ENCODE data around the gene RARRES1.

The RARRES1 gene

DNA sequence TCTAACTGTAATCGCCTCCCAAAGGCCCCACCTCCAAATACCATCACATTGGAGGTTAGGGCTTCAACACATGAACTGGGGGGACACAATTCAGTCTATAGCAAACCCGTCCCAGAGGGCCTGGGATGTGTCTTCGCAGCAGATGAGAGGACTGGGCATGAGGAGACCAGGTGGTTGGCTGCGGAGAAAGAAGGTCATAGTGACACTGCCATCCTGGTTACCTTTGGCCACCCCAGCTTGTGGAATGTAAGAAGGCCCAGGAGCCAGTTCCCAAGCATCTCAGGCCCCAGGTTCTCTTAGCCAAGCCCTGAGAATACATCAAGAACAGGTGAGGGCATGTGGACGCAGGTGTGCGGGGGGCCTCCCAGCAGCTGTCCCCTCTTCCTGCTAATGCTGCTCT, 6.4 kb upstream of the RARRES1 start:
- no peak for TF ChIP-seq EP300 (IDR thresholded peaks at IDR 0.05; ENCODE audit: borderline replicate concordance)
- TF ChIP-seq CEBPB (IDR thresholded peaks at IDR 0.05), result no peak
- TF ChIP-seq RAD21 (IDR thresholded peaks at IDR 0.05; ENCODE audit: low read depth), result no peak
- no peak for TF ChIP-seq FOXM1 (IDR thresholded peaks at IDR 0.05; ENCODE audit: borderline replicate concordance, low read depth)
- TF ChIP-seq ZBTB7A (IDR thresholded peaks at IDR 0.05; ENCODE audit: low read depth), result no peak
- TF ChIP-seq, protein P1, sequence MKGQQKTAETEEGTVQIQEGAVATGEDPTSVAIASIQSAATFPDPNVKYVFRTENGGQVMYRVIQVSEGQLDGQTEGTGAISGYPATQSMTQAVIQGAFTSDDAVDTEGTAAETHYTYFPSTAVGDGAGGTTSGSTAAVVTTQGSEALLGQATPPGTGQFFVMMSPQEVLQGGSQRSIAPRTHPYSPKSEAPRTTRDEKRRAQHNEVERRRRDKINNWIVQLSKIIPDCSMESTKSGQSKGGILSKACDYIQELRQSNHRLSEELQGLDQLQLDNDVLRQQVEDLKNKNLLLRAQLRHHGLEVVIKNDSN (IDR thresholded peaks at IDR 0.05), result no peak
- no peak for TF ChIP-seq TAF1 (IDR thresholded peaks at IDR 0.05; ENCODE audit: low read depth)
- no peak for TF ChIP-seq EGR1 (IDR thresholded peaks at IDR 0.05)
- no peak for TF ChIP-seq NFIC (IDR thresholded peaks at IDR 0.05)
- TF ChIP-seq YY1 (IDR thresholded peaks at IDR 0.05; ENCODE audit: low read depth), result no peak
- TF ChIP-seq TCF12 (IDR thresholded peaks at IDR 0.05; ENCODE audit: low read depth), result no peak
- no peak for TF ChIP-seq TEAD4 (IDR thresholded peaks at IDR 0.05)
- TF ChIP-seq MAX (IDR thresholded peaks at IDR 0.05), result no peak
- no peak for TF ChIP-seq CREB1 (IDR thresholded peaks at IDR 0.05; ENCODE audit: low read depth)
- no peak for TF ChIP-seq REST (IDR thresholded peaks at IDR 0.05; ENCODE audit: low read depth)

- TF ChIP-seq TEAD4 (IDR thresholded peaks at IDR 0.05) (no peak), ZBTB7A (IDR thresholded peaks at IDR 0.05; ENCODE audit: low read depth) (no peak), YY1 (IDR thresholded peaks at IDR 0.05; ENCODE audit: low read depth) (no peak), REST (IDR thresholded peaks at IDR 0.05; ENCODE audit: low read depth) (no peak), CEBPB (IDR thresholded peaks at IDR 0.05) (no peak)
Observed at GRCh38 chr3:158737976-158738615, 5.8 kb upstream of the RARRES1 start.

DNA sequence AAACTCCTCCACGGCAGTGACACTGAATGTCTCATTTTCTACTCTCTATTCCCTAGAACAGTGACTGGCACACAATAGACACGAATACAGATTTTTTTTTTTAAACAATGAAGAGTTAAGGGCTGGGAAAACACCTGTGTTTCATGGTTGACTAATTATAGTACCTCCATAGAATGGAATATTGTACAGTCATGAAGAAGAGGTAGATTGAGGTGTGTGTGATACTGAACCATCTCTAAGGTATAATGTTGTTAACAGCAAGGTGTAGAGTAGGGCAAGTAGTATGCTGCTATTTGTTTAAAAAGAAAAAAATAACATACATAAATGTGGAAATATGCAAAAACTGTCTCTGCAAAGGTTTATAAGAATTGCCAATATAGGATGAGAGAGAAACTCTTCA, 5.2 kb upstream of the RARRES1 start:
- TF ChIP-seq TAF1 (IDR thresholded peaks at IDR 0.05; ENCODE audit: low read depth) (no peak), FOXM1 (IDR thresholded peaks at IDR 0.05; ENCODE audit: borderline replicate concordance, low read depth) (no peak), REST (IDR thresholded peaks at IDR 0.05; ENCODE audit: low read depth) (no peak), MAX (IDR thresholded peaks at IDR 0.05) (no peak), RAD21 (IDR thresholded peaks at IDR 0.05; ENCODE audit: low read depth) (no peak), ZBTB7A (IDR thresholded peaks at IDR 0.05; ENCODE audit: low read depth) (no peak), EGR1 (IDR thresholded peaks at IDR 0.05) (no peak), CREB1 (IDR thresholded peaks at IDR 0.05; ENCODE audit: low read depth) (no peak), CEBPB (IDR thresholded peaks at IDR 0.05) (no peak), NFIC (IDR thresholded peaks at IDR 0.05) (no peak), YY1 (IDR thresholded peaks at IDR 0.05; ENCODE audit: low read depth) (no peak), EP300 (IDR thresholded peaks at IDR 0.05; ENCODE audit: borderline replicate concordance) (no peak), TEAD4 (IDR thresholded peaks at IDR 0.05) (no peak), TCF12 (IDR thresholded peaks at IDR 0.05; ENCODE audit: low read depth) (no peak)
- TF ChIP-seq, protein P1 (IDR thresholded peaks at IDR 0.05), result no peak

- TF ChIP-seq MAX (IDR thresholded peaks at IDR 0.05) (no peak), CEBPB (IDR thresholded peaks at IDR 0.05) (no peak), YY1 (IDR thresholded peaks at IDR 0.05; ENCODE audit: low read depth) (no peak), TCF12 (IDR thresholded peaks at IDR 0.05; ENCODE audit: low read depth) (no peak), TEAD4 (IDR thresholded peaks at IDR 0.05) (no peak)
Observed at GRCh38 chr3:158735296-158736033, 3.2 kb upstream of the RARRES1 start.

Data from Ishikawa (cell line).